Chondrocyte (in vitro differentiated cells): ENCODE results near the gene STAT6. TPM values are rescaled to one million over a fixed set of nuclear protein-coding genes. Genes with fewer than 3 reads are reported as not detected.
A peak's percentile ranks its signal among the peaks of the same experiment; 100 is the strongest.

Experiments
- DNase-seq: peaks from one replicate; pipeline ENCODE4 v3.0.0; 2021; ENCODE audit warnings: mixed read lengths, low spot score
- H3K27ac Mint-ChIP-seq: one replicate; pipeline ENCODE4 v1.8.0; 2021; ENCODE audit warnings: mild to moderate bottlenecking, moderate library complexity, mixed read lengths; ENCODE audit not compliant: unreplicated experiment
- H3K27me3 Mint-ChIP-seq: 2 replicates; pipeline ENCODE4 v1.8.0; 2021; ENCODE audit warnings: low read depth, mixed read lengths
- H3K36me3 Mint-ChIP-seq: 2 replicates; pipeline ENCODE4 v1.8.0; 2021; ENCODE audit warnings: low read depth, mixed read lengths
- H3K4me1 Mint-ChIP-seq: 2 replicates; pipeline ENCODE4 v1.8.0; 2021; ENCODE audit warnings: low read depth, mild to moderate bottlenecking, mixed read lengths
- H3K4me3 Mint-ChIP-seq: one replicate; pipeline ENCODE4 v1.8.0; 2021; ENCODE audit warnings: mild to moderate bottlenecking, moderate library complexity, mixed read lengths; ENCODE audit not compliant: unreplicated experiment
- H3K9me3 Mint-ChIP-seq: 2 replicates; pipeline ENCODE4 v1.8.0; 2021; ENCODE audit warnings: low read depth, mixed read lengths
- CTCF ChIP-seq: fragments of 200-600 bp; sonication (generic); IDR thresholded peaks from 2 replicates; pipeline ENCODE4 v1.5.0; 2021; ENCODE audit warnings: antibody characterized with exemption, mild to moderate bottlenecking, moderate library complexity
- total RNA-seq: library from RNA; stranded (reverse); gene quantifications from 3 replicates; pipeline ENCODE4 v1.2.1, GENCODE V29; 2021

Gene STAT6
- total RNA-seq, 1 donor from 2014 or later, result 89.4 TPM

DNA sequence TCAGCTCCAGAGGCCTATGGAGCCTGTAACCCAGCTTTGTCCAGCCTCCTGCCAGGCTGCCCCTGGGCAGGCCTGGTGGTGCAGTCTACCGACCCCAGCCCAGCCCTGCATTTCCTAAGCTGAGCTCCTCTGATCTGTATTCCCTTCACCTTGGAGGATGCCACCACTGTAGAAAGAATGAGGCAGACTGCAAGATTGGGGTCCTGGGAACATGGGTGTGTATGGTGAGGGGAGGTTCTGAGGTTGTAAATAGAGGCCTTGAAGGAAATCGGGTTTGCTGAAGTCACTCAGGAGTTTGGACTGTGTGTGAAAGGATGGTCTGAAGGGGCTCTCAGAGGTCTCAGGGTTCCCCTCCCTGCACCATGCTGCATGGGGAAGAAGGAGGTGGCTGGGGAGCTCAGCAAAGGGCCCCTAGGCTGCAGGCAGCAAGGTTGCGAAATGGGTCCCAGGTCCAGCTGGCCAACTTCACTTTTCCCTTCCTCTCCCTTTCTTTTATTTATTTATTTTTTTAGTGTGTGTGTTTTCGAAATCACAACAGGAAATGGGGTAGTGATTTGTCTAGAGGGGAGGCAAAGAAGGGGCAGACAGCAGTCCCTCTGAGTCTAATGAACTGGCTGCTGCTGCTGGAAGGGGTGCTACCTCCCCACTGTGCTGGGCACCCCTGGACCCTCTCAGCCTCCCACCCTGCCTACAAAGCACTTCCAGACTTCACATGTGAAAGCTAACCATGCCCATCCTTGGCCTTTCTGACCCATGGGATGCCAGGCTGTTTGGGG is 37.5 kb upstream of the STAT6 start:
- no peak for DNase-seq
- peaks cover 32% of the 10 kb centered on the region for H3K36me3 Mint-ChIP-seq
- H3K4me3 Mint-ChIP-seq, result no peak overlapping the region
- H3K4me1 Mint-ChIP-seq, result peaks cover 86% of the 10 kb centered on the region
- H3K9me3 Mint-ChIP-seq, result no peaks in the 10 kb centered on the region
- H3K27ac Mint-ChIP-seq, result peak overlapping the region; percentile 89
- no peak for TF ChIP-seq CTCF
- no peaks in the 10 kb centered on the region for H3K27me3 Mint-ChIP-seq

DNA sequence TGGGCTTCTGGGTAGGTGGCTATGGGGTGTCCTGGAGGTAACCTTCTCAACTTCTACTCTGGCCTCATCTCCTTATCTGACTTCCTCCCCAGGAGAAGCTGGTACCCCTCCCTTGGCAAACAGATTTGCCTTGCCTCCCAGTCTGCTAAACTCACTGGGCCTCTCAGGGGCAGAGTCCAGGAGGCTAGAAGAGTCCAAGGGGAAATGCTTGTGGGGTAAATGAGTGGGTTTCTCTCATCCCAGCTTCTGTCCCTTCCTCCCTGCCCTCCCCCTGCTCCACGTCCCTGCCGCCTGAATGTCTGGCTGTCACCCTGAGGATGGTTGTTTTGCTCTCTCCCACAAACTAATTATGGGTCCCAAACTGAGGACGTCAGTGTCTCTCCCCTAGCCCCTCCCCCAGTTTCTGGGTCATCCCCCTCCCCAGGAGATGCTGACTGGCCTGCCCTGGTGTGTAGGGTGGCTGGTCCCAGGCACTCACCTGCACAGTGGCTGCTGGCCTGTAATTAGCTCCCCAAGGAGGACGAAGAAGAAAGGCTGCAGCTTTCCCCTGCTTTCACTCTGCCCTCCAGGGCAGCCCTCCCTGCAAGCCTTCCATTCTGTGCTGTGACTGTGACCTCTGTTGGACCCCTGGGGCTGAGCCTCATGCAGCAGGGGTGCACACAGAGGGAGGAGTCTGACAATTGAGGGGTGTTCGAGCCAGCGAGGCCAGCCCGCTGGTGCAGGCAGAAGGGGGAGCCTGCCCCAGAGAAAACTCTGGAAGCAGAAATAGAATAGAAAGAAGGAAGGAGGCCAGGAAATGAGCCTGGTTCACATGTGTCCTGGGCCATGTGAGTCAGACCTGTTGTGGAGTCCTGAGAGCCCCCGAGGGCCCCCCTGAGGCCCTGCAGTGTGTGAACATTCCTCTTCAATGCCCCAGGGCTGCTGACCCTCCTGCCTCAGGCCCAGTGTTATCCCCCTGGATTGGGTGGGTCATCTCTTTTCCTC is 36.1 kb upstream of the STAT6 start, which contains the start of gene LRP1-AS:
Gene LRP1-AS, minus strand, starts transcription at position 659 of the 984 bp plus-strand sequence.
- H3K4me1 Mint-ChIP-seq, result peaks cover 74% of the 10 kb centered on the region
- H3K27me3 Mint-ChIP-seq, result no peaks in the 10 kb centered on the region
- H3K9me3 Mint-ChIP-seq, result no peaks in the 10 kb centered on the region
- no peak for TF ChIP-seq CTCF
- peak within 1 kb of the TSS; percentile 33 for H3K4me3 Mint-ChIP-seq
- H3K36me3 Mint-ChIP-seq, result peaks cover 42% of the 10 kb centered on the region
- H3K27ac Mint-ChIP-seq, result peak within 1 kb of the TSS; percentile 90
- DNase-seq, result no peak

DNA sequence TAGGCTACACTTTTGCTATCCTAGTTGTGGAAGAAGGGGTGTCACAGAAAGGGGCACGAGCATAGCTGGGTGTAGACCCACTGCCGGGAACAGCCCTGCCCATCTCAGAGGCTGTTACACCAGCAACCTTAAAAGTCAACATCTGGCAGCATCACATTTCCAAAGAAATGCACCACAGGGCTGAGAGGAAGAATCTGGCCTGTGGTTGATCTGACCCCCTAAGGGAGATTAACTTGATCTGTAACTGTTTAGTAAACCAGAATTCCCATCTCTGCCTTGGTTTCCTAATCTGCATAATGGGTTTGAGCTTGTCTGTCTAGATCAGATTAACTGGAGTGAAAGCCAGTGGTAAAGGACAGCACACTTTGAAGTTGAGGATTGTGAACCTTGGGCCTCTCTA is 34.9 kb upstream of the STAT6 start:
- Mint-ChIP-seq H3K9me3 (no peaks in the 10 kb centered on the region), H3K4me3 (no peak overlapping the region), H3K4me1 (peaks cover 72% of the 10 kb centered on the region), H3K36me3 (peaks cover 51% of the 10 kb centered on the region), H3K27me3 (no peaks in the 10 kb centered on the region), H3K27ac (peak overlapping the region; percentile 90)
- no peak for DNase-seq
- TF ChIP-seq CTCF, result no peak

DNA sequence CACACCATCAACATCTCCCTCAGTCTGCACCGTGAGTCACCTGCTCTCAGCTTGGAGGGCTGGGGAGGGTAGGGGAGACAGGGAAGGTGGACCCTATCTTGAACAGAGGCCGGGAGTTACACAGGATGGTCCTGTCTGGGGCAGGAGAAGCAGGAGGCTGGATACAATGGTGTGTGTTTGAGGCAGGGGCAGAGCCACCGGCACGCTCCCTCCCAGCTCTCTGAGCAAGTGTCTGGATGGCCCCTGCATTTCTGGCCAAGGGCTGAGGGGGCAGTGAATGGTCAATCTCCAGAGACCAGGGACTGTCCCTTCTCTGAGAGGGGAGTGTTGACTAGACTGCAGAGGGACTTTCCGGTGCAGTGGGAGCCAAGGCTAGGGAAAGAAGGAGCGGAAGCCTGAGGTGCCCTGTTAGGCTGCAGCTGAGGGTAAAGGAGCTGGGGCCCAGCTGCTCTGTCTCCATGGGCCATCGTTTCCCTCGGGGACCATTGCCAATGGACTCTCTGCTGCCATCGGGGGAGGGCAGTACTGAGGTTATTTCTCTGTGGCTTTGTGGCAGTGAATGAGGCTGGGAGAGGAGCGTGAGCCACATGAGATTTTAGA is 34.4 kb upstream of the STAT6 start:
- H3K27ac Mint-ChIP-seq, result peak overlapping the region; percentile 82
- no peak for DNase-seq

More for the DNA sequence above, 34.4 kb upstream of the STAT6 start:
- Mint-ChIP-seq H3K4me1 (peaks cover 67% of the 10 kb centered on the region), H3K9me3 (no peaks in the 10 kb centered on the region), H3K4me3 (peak overlapping the region; percentile 47), H3K36me3 (peaks cover 52% of the 10 kb centered on the region), H3K27me3 (no peaks in the 10 kb centered on the region)
- no peak for TF ChIP-seq CTCF
